HFFc6 (cell line): ENCODE measurements around the gene MYL6B. TPM values are rescaled to one million over a fixed set of nuclear protein-coding genes. Genes with fewer than 3 reads are reported as not detected.

Source experiments
- DNase-seq: peaks from one replicate; pipeline ENCODE4 v3.0.0-alpha.2; 2018
- H3K27ac Mint-ChIP-seq: 2 replicates; pipeline ENCODE4 v1.8.0; 2020; ENCODE audit warnings: mild to moderate bottlenecking, mixed read lengths
- H3K27me3 Mint-ChIP-seq: 2 replicates; pipeline ENCODE4 v1.8.0; 2021; ENCODE audit warnings: mild to moderate bottlenecking, moderate library complexity, mixed read lengths; ENCODE audit not compliant: insufficient read depth
- H3K36me3 Mint-ChIP-seq: 2 replicates; pipeline ENCODE4 v1.8.0; 2021; ENCODE audit warnings: low read depth, mixed read lengths
- H3K4me1 Mint-ChIP-seq: 2 replicates; pipeline ENCODE4 v1.8.0; 2020; ENCODE audit warnings: low read depth, mixed read lengths
- H3K4me3 Mint-ChIP-seq: 2 replicates; pipeline ENCODE4 v1.8.0; 2020; ENCODE audit warnings: mild to moderate bottlenecking, moderate library complexity, mixed read lengths
- H3K9me3 Mint-ChIP-seq: 2 replicates; pipeline ENCODE4 v1.8.0; 2020; ENCODE audit warnings: mild to moderate bottlenecking, mixed read lengths
- CTCF ChIP-seq: fragments of 200-600 bp; sonication (generic); IDR thresholded peaks from 2 replicates; pipeline ENCODE4 v1.5.0; 2021; ENCODE audit warnings: antibody characterized with exemption, mild to moderate bottlenecking
- total RNA-seq, 6 experiments: library from RNA; stranded (reverse); fragmentation: NEBNext Ultra II Directional; extraction: Animal tissue kit (Norgen Biotek cat#: 25700); gene quantifications; 2 replicates in 1 of 6; 3 replicates in 5 of 6; pipeline ENCODE4 v1.2.3, GENCODE V29; 2021

Gene MYL6B
- total RNA-seq, 6 experiments from 2014 or later, result 84.5 to 119 (median 108) TPM

DNA sequence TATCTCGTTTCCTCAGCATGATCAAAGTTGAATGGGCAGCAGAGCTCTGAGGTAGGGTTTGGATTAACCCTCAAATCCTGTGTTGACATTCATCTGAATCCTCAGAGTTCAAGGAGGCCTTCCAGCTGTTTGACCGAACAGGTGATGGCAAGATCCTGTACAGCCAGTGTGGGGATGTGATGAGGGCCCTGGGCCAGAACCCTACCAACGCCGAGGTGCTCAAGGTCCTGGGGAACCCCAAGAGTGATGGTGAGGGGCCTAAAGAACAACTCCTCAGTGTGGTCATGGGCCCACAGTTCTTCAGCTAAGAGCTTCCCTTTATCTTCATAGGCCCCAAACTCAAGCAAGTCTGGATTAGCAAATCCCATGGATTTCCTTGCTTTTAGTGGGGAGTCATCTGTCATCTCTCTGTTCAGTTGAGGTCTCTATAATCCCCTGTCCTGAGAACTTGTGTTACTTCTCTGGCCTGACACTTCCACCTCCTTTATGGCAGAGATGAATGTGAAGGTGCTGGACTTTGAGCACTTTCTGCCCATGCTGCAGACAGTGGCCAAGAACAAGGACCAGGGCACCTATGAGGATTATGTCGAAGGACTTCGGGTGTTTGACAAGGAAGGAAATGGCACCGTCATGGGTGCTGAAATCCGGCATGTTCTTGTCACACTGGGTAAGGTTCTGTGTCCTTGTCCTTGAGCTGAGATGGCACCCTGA is 7.2 kb downstream of the MYL6B start:
- peaks cover 57% of the 10 kb centered on the region for H3K36me3 Mint-ChIP-seq

DNA sequence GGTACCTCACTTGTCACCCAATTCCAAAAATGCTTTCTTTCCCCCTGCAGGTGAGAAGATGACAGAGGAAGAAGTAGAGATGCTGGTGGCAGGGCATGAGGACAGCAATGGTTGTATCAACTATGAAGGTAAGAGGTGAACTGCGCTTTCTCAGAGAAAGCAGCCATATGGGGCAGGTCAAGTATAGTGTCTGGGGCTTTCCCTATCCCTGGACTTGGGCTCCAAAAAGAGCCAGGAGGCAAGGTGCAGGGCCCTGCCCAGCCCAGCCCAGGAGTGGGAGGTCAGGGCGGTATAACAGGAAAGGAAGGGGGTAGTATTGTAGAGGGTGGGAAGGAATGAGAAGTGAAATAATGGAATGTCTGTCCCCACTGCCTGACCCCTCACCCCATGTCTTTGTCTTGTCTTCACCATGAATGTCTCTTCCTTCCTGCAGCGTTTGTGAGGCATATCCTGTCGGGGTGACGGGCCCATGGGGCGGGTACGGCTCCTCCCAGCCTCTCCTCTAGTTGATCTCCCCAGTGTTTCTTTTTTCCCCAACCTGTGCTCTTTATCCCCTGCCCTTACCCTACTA is 7.9 kb downstream of the MYL6B start:
- Mint-ChIP-seq H3K4me1 (peaks cover 41% of the 10 kb centered on the region), H3K9me3 (peaks cover 12% of the 10 kb centered on the region), H3K27me3 (peaks cover 36% of the 10 kb centered on the region), H3K4me3 (peak overlapping the region; percentile 98), H3K27ac (peak overlapping the region; percentile 96), H3K36me3 (peaks cover 52% of the 10 kb centered on the region)
- no peak for TF ChIP-seq CTCF
- peak; percentile 38 for DNase-seq

More for the DNA sequence above, 7.2 kb downstream of the MYL6B start:
- Mint-ChIP-seq H3K9me3 (peaks cover 12% of the 10 kb centered on the region), H3K27me3 (peaks cover 31% of the 10 kb centered on the region), H3K27ac (peak overlapping the region; percentile 96), H3K4me3 (peak overlapping the region; percentile 98), H3K4me1 (peaks cover 41% of the 10 kb centered on the region)
- TF ChIP-seq CTCF, result no peak
- no peak for DNase-seq

DNA sequence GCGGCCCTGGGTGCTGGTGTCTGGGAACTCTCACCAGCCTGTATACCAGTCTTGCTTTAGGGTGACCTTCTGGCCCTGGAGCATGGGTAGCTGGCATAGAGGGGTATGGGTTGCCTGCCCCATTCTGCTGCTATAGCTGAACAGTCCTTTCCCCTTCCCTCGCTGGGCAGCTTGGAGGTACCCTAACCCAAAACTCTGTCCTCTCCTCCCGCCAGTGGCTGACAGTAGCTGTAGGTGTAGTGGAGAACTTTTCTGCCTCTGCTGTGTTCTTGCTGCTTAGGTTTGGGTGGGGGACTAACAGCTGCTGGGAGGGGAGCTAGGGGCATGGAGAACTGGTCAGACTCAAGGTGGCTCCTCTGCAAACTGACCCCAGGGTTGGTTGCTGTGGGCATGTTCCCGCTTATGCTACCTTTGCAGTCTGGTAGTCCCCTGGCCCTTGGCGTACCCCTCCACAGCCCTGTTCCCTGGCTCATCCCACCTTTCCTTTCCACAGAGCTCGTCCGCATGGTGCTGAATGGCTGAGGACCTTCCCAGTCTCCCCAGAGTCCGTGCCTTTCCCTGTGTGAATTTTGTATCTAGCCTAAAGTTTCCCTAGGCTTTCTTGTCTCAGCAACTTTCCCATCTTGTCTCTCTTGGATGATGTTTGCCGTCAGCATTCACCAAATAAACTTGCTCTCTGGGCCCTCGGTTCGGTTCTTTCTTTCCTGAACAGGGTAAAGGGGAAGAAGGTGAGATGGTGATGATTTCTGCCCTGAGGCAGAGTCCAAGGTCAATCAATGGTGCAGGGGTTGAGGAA is 8.7 kb downstream of the MYL6B start:
- Mint-ChIP-seq H3K9me3 (peaks cover 12% of the 10 kb centered on the region), H3K4me3 (peak overlapping the region; percentile 98), H3K36me3 (peaks cover 51% of the 10 kb centered on the region), H3K4me1 (peaks cover 41% of the 10 kb centered on the region), H3K27ac (peak overlapping the region; percentile 96), H3K27me3 (peaks cover 40% of the 10 kb centered on the region)
- no peak for TF ChIP-seq CTCF
- DNase-seq, result no peak

DNA sequence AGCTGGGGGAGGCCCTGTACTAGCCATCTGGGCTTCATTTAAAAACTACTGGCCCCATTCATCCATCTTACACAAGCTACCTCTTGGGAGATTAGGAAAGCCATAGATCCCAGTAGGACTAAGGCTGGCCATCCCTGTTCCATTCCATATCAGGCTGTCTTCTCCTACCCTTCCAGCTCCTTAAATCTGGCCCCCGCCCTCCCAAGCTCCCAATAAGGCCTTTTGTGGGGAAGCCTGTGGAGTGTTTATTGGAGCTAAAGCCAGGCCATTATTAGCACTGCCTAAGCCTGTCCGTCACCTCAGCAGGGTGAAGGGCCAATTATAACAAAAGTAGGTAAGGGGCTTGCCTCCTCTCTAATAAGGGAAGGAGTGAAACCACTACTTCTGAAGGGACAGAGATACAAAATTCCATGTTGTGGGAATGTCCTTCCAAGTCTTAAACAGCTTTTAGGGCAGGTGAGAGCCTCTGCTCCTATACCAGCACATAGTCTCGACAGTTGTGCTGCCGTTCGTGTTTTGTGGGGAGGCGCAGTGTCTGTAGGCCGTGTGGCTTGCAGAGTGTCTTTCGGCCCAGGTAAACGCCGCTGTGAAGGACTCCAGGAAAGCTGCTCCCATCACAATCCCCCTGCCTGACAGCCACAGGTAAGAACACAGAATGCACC is 9.4 kb downstream of the MYL6B start:
- Mint-ChIP-seq H3K27ac (peak overlapping the region; percentile 96), H3K27me3 (peaks cover 43% of the 10 kb centered on the region), H3K9me3 (peaks cover 12% of the 10 kb centered on the region), H3K4me1 (peaks cover 41% of the 10 kb centered on the region), H3K36me3 (peaks cover 51% of the 10 kb centered on the region), H3K4me3 (peak overlapping the region; percentile 98)
- DNase-seq, result no peak
- no peak for TF ChIP-seq CTCF
